ENCODE data around the gene ZNF346.
"Not testable (repeated sequence)": the region's sequence is repeated elsewhere in the genome, so short reads cannot be mapped to it uniquely, and the experiment has no call there.

Gene ZNF346

GRCh38 chr5:177010153-177010552 lies 12.3 kb upstream of the ZNF346 start:
- no peak for DNase-seq

GRCh38 chr5:177015156-177015555 lies 7.3 kb upstream of the ZNF346 start:
- DNase-seq, result no peak

GRCh38 chr5:177018341-177018740 lies 4.2 kb upstream of the ZNF346 start:
- DNase-seq, result no peak

GRCh38 chr5:177020033-177020432 lies 2.5 kb upstream of the ZNF346 start:
- no peak for DNase-seq

GRCh38 chr5:177023303-177023664 lies 788 bp downstream of the ZNF346 start:
- DNase-seq, result no peak

- no peak for DNase-seq
These were observed 2.1 kb downstream of the ZNF346 start for GRCh38 chr5:177024559-177024958.

- no peak for DNase-seq
These were observed 2.7 kb downstream of the ZNF346 start for GRCh38 chr5:177025101-177025601.

GRCh38 chr5:177027665-177028064 lies 5.2 kb downstream of the ZNF346 start:
- no peak for DNase-seq

- DNase-seq, result no peak
These were observed 7.0 kb downstream of the ZNF346 start for GRCh38 chr5:177029498-177029897.

- DNase-seq, result no peak
These were observed 13.5 kb downstream of the ZNF346 start for GRCh38 chr5:177035976-177036375.

- no peak for DNase-seq
These were observed 13.9 kb downstream of the ZNF346 start for GRCh38 chr5:177036443-177036842.

GRCh38 chr5:177036921-177037320 lies 14.4 kb downstream of the ZNF346 start:
- DNase-seq, result no peak

GRCh38 chr5:177040814-177041420 lies 18.4 kb downstream of the ZNF346 start:
- DNase-seq, result peak; percentile 25

GRCh38 chr5:177041936-177042335 lies 19.4 kb downstream of the ZNF346 start:
- no peak for DNase-seq

GRCh38 chr5:177043114-177043513 lies 20.6 kb downstream of the ZNF346 start:
- DNase-seq, result no peak

GRCh38 chr5:177043958-177044357 lies 21.5 kb downstream of the ZNF346 start:
- no peak for DNase-seq

- no peak for DNase-seq
These were observed 22.1 kb downstream of the ZNF346 start for GRCh38 chr5:177044641-177045040.

GRCh38 chr5:177045631-177046030 lies 23.1 kb downstream of the ZNF346 start:
- no peak for DNase-seq

- not testable (repeated sequence) for DNase-seq
These were observed 26.0 kb downstream of the ZNF346 start for GRCh38 chr5:177048531-177048930.

- no peak for DNase-seq
These were observed 26.8 kb downstream of the ZNF346 start for GRCh38 chr5:177049285-177049684.

GRCh38 chr5:177064500-177065277 lies 42.2 kb downstream of the ZNF346 start:
- DNase-seq, result no peak

GRCh38 chr5:177065491-177065890 lies 43.0 kb downstream of the ZNF346 start:
- DNase-seq, result no peak

GRCh38 chr5:177066224-177066623 lies 43.7 kb downstream of the ZNF346 start:
- DNase-seq, result no peak

GRCh38 chr5:177067503-177067902 lies 45.0 kb downstream of the ZNF346 start:
- no peak for DNase-seq
